ENCODE results near the gene GPR146. TPM values are rescaled to one million over a fixed set of nuclear protein-coding genes. Genes with fewer than 3 reads are reported as not detected.

Gene GPR146
- polyA plus RNA-seq, 1 donor from 2014 or later, result 2.6 TPM

GRCh38 chr7:1106793-1107421 is 62.6 kb downstream of the GPR146 start:
- no peak overlapping the region for H3K27ac Mint-ChIP-seq
- H3K36me3 Mint-ChIP-seq, result peaks cover 6% of the 10 kb centered on the region
- peak overlapping the region in 1 of 4 donors; percentile 44 for H3K4me3 Mint-ChIP-seq
- H3K4me1 Mint-ChIP-seq, result peaks cover 19 to 26% (median 22%) of the 10 kb centered on the region in 3 donors
- H3K9me3 Mint-ChIP-seq, result no peaks in the 10 kb centered on the region
- peaks cover 18% of the 10 kb centered on the region for H3K27me3 Mint-ChIP-seq

GRCh38 chr7:1108264-1108920 is 64.0 kb downstream of the GPR146 start:
- no peak overlapping the region for H3K4me3 Mint-ChIP-seq
- H3K36me3 Mint-ChIP-seq, result peaks cover 2% of the 10 kb centered on the region
- no peaks in the 10 kb centered on the region for H3K9me3 Mint-ChIP-seq
- no peak overlapping the region for H3K27ac Mint-ChIP-seq
- H3K27me3 Mint-ChIP-seq, result peaks cover 10% of the 10 kb centered on the region
- peaks cover 14 to 19% (median 17%) of the 10 kb centered on the region in 3 donors for H3K4me1 Mint-ChIP-seq

Other genes starting within 250 kb of the GPR146 start
- gene SUN1, start 212.1 kb upstream of the GPR146 start, polyA plus RNA-seq, result 31.0 TPM
- 31.2 TPM for gene GET4, start 168.0 kb upstream of the GPR146 start, polyA plus RNA-seq
- gene ADAP1, start 89.9 kb upstream of the GPR146 start, polyA plus RNA-seq, result 6.4 TPM
- gene COX19, start 69.0 kb upstream of the GPR146 start, polyA plus RNA-seq, result 26.7 TPM
- gene CYP2W1, start 61.4 kb upstream of the GPR146 start, polyA plus RNA-seq, result not detected
- gene GPER1, start 43.6 kb downstream of the GPR146 start, polyA plus RNA-seq, result 0.66 TPM
- 51.1 TPM for gene ZFAND2A, start 115.7 kb downstream of the GPR146 start, polyA plus RNA-seq
- gene UNCX, start 188.3 kb downstream of the GPR146 start, polyA plus RNA-seq, result not detected